GM21723 (cell line): ENCODE measurements around the gene DCDC1.

Experiments
- ATAC-seq: cut with Tn5 transposase; IDR thresholded peaks from one replicate; pipeline ENCODE4 v1.9.1; 2021; ENCODE audit warnings: mild to moderate bottlenecking, moderate library complexity; ENCODE audit not compliant: unreplicated experiment

The DCDC1 gene

DNA sequence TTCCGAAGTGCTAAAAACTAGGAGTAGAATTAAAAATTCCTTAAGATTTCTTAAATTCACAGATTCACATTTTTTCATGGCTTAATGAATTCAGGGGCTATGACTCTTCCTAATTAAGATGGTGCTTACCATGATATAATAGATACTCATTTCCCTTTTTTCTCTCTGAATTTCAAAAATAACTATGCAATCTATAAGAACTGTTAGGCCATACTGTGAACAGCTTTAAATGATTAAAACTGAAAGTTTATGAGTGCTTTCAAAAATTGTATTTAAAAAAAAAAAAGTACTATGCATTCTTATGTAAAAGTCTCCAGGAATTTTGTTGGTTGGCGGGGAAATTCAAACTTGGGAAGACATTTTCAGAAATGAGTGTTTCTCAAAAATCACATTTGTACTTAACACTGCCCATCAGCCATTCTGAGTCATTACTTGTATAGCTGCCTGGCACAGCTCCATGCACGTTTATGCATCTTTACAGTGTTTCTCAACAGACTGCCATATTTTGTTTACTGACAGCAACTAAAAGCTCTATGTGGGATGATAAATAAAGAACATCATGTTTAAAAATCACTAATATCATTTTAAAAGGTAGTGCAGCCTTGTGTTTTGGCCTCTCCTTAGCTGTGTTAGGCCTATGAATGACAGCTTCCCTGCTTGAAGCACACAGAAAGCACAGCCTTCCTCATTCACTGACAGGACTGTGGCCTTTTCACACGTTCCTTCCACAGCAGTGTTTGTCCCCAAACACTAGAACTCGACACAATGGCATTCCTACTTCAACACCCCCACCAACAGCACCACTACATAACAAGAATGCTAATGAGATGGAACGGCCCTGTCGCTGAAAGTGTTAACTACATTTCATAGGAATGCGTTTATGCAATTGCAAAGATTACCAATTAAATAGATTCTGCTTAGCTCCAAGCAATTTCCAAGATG is 131.4 kb downstream of the DCDC1 start:
- no peak for ATAC-seq

DNA sequence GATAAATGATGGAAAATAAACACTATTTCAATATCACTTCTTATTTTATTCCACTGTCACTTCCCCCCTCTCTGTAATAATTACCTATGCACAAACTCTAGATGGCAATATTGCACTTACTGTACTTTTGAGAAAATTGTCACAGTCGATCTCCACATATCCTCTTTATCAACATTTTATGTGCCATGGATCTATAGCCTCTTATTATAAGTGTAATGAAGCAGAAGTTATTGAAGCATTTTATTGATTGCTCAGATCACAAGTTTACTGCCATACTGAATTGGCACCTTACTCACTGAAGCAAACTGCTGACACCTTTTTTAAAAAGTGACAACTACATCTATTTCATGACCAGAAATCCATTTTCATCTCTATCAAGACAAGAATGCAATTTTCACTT is 133.4 kb downstream of the DCDC1 start:
- ATAC-seq, result no peak

- ATAC-seq, result no peak
Measured at GRCh38 chr11:31233425-31233824, 136.1 kb downstream of the DCDC1 start.

DNA sequence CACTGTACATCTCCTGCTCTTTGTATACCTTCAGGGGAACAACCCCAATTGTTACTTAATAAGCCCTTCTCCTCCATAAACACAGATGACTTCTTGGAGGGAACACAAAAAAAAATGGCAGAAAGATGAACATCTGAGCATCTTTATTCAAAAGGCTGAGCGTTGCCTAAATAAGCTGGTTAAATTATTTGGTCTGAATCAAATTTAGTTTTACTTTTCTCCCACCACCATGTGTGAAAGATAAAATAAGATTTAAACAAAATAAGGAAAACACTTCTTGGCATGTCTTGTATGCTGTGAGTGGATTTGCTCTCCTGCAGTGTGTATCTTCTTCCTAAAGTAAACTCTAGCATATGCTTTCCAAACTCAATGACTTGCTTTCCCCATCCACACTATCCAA is 137.9 kb downstream of the DCDC1 start:
- ATAC-seq, result no peak

GRCh38 chr11:31218847-31219246 is 150.7 kb downstream of the DCDC1 start:
- ATAC-seq, result no peak

GRCh38 chr11:31214372-31214771 is 155.2 kb downstream of the DCDC1 start:
- ATAC-seq, result no peak

GRCh38 chr11:31199378-31199777 is 170.2 kb downstream of the DCDC1 start:
- ATAC-seq, result no peak

DNA sequence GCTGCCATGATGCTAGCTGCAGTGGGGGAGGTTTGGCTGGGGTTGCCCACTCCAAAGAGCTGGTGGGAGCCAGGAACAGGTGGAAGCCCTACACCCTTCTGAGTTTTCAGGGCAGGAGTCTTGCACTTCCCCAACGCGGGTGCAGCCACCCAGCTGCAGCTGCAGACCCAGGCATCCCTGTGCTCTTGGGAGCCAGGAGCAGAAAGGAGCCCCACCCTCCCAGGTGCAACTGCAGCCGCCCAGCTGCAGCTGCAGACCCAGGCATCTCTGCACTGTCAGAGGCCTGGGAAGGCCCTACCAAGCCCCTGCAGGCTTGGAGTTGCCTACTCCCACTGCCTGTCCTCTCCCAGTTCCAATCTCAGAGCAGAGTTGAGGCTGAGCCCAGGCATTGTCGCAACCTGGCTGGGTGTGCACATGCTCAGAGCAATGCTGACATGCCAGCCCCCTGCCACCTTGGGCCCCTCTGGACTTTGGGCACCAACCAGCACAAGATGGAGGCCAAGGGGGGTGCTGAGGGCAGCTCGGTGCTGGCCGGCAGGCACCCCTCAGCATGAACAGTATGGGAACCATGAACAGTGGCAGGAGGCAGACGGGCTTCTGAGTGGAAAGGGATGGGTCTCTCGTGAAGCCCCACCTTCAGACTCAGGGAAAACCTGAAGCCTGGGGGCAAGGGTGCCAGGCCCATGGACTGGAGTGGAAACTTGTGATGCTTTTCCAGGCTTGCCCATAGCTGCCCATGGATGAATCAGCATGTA is 195.4 kb downstream of the DCDC1 start:
- no peak for ATAC-seq

- ATAC-seq, result no peak
Measured at GRCh38 chr11:31160504-31161422, 208.8 kb downstream of the DCDC1 start.

DNA sequence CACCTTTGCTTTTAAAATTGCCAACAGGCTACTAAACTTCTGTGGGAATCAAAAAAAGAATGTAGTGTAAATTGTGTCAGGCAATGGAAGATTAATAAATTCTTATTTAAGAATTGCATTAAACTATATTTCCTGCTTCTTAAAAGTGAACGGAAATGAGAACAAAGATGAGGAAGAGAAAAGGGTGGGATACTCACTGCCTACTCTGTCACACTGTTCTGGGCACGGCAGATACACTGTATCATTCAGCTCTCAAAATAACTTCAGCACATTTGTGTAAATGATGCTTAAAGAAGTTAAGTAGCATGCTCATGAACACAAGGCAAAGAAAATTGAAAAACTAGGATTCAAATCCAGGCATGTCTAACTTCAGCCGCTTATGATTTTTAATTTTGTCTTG is 218.7 kb downstream of the DCDC1 start:
- ATAC-seq, result no peak

DNA sequence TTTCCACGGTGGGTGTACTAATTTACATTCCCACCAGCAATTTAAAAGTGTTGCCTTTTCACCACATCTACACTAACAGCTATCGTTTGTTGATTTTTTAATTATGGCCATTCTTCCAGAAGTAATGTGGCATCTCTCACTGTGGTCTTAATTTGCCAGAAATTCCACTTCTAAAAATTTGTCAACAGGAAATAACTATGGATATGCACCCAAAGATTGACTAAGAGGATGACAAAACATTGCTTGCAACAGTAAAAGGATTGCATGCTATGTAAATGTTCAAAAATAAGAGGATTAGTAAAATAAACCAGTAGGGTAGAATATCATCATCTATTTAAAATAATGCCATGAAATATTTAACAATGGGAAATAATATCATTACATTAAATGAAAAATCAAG is 219.5 kb downstream of the DCDC1 start:
- ATAC-seq, result no peak

DNA sequence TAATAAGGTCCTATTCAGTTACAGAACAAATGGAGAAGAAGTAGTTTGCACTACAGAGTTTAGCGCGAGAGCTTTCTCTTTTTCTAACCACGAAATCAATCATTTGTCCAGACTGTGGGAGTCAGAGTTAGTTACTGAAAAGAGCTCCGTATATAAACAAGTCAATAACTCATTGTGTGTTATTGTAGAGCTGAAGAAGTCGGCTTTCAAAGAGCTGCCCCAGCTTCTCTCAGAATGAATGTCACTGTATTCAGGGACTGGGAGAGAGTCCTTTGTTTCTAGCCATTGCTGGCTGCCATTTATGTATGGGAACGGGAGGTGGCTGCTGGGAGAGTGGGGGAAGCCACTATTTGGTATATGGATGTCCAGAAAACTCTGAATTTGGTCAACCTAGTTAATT is 227.8 kb downstream of the DCDC1 start:
- no peak for ATAC-seq

- ATAC-seq, result no peak
Measured at GRCh38 chr11:31139479-31139878, 230.1 kb downstream of the DCDC1 start.

- ATAC-seq, result no peak
Measured at GRCh38 chr11:31132531-31133421, 236.8 kb downstream of the DCDC1 start.

- ATAC-seq, result no peak
Measured at GRCh38 chr11:31131760-31132159, 237.8 kb downstream of the DCDC1 start.

- ATAC-seq, result no peak
Measured at GRCh38 chr11:31127290-31127689, 242.2 kb downstream of the DCDC1 start.

GRCh38 chr11:31120428-31120827 is 249.1 kb downstream of the DCDC1 start:
- ATAC-seq, result no peak

DNA sequence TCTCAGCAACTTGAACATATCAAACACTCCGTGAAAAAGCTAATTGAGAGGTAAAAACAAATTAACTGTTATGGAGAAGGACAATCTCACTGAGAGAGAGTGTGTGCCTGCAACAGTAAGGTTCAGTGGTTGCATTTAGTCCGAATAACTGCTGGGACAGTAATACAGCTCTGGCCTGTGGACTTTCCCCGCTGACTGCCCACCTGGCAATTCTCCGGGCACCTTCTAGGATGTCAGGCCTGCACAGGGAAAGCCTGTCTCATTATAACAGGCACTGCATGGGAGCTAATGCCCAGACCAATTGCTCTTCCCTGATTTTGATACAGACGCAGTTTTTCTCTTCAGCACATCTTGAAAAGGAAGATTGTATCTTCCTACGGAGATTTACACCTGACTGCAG is 251.0 kb downstream of the DCDC1 start:
- ATAC-seq, result no peak

DNA sequence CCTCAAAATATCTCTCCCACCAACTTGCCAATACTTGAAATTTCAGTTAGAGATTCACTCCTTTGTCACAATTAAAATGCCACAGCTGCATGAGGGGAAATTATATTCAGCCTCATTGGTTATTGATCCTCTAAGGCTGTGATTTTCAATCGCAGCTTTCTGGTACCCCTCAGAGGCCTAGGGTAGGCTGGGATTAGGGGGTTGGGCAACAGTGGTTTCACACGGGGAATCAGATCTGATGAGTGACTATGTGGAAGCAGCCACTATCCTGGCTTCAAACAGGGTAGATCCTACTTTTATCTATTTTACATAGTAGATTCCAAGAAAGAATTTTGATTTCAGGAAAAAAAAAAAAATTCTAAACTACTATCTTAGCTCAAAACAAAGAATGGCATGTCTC is 252.5 kb downstream of the DCDC1 start:
- ATAC-seq, result no peak

DNA sequence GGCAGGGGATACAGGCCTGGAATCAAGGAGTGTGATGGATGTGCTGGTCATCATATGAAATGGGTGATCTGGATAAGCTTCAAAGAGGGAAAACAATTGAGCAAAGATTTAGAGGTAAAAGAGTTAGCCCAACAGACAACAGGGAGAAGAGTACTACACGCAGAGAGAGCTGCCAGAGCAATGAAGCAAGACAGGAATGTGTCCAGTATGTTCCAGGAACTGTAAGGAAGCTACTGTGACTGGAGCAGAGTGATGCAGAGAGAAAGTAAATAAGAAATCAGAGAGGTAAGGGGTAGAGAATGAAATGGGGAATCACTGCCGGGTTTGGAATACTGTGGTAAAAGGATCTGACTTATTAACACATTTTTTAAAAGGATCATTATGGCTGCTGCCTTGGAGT is 255.1 kb downstream of the DCDC1 start:
- ATAC-seq, result no peak
